Measurements from ENCODE around the gene CYP3A5. TPM values are rescaled to one million over a fixed set of nuclear protein-coding genes. Genes with fewer than 3 reads are reported as not detected.

Gene CYP3A5
- total and polyA plus RNA-seq, 2 of the 8 experiments (the other 6 are each of a cell fraction or from before 2014, with no cell fraction given): 0.06 TPM; not detected in 1

GRCh38 chr7:99694201-99694911 is 14.6 kb upstream of the CYP3A5 start:
- DNase-seq (ENCODE audit: low read depth in 1 of 2, low spot score in 2 of 2) (no peak), FAIRE-seq (no peak)
- H3K4me3 ChIP-seq (ENCODE audit: extremely low read depth in 1 of 4, insufficient read depth in 2 of 4, low read depth in 3 of 4, low read length in 4 of 4): no peak overlapping the region
- H2BK5ac ChIP-seq (ENCODE audit: low read depth, low read length): no peak overlapping the region
- H3K79me1 ChIP-seq (ENCODE audit: low read depth, low read length): no peaks in the 10 kb centered on the region
- TF ChIP-seq RBBP5 (IDR thresholded peaks at IDR 0.05; ENCODE audit: borderline replicate concordance, low read depth, low read length): no peak
- TF ChIP-seq GTF2F1 (IDR thresholded peaks at IDR 0.05; ENCODE audit: borderline replicate concordance, low read depth, low read length): no peak
- no peak for TF ChIP-seq SIX5 (IDR thresholded peaks at IDR 0.05; ENCODE audit: low read depth, low read length)
- H3K27ac ChIP-seq (ENCODE audit: low read depth, low read length): no peak overlapping the region
- no peak overlapping the region; a peak in 1 of 4 replicates for H3K4me2 ChIP-seq (ENCODE audit: insufficient read depth in 1 of 2, low read depth in 2 of 2, low read length in 2 of 2)
- POLR2A ChIA-PET (ENCODE audit: partially characterized antibody): interaction anchor here (0.6 to 1.2 kb wide), 4 partner anchors 13 to 967 kb away, joined by 3 to 4 read pairs (median 3); partner anchors contain the start of gene ZNF655
- no peak overlapping the region for H3K4ac ChIP-seq (replicated peaks; ENCODE audit: insufficient read length, low read depth, low read length)
- H2BK20ac ChIP-seq (ENCODE audit: low read length): no peak overlapping the region
- H3K23ac ChIP-seq (ENCODE audit: insufficient read length): no peak overlapping the region
- H3K18ac ChIP-seq (ENCODE audit: extremely low read depth, low read length): no peak overlapping the region
- no peak overlapping the region for H4K5ac ChIP-seq (ENCODE audit: insufficient read length, low read depth, low read length)
- no peak overlapping the region for H2BK120ac ChIP-seq (replicated peaks; ENCODE audit: low read depth, low read length)
- no peaks in the 10 kb centered on the region for H3K23me2 ChIP-seq (ENCODE audit: low read depth, low read length)
- H3K27me3 ChIP-seq (replicated peaks in 1 of 4; ENCODE audit: control insufficient read depth in 3 of 4, extremely low read depth in 1 of 4, insufficient read depth in 3 of 4, low read length in 3 of 4): no peaks in the 10 kb centered on the region
- H4K8ac ChIP-seq (ENCODE audit: extremely low read depth, insufficient read depth, low read length): no peak overlapping the region
- H3K79me2 ChIP-seq (ENCODE audit: control insufficient read depth in 1 of 2, insufficient read depth in 2 of 2, low read length in 2 of 2): no peaks in the 10 kb centered on the region
- H4K91ac ChIP-seq (replicated peaks; ENCODE audit: insufficient read length, low read length): no peak overlapping the region
- H4K20me1 ChIP-seq (replicated peaks in 1 of 2; ENCODE audit: control insufficient read depth in 1 of 2, insufficient read depth in 2 of 2, low read length in 2 of 2): no peaks in the 10 kb centered on the region
- CTCF ChIA-PET (ENCODE audit: partially characterized antibody): interaction anchor here (1.1 kb wide), 1 partner anchor 117 kb away, joined by 3 read pairs; no protein-coding TSS in a partner anchor
- H3K4me1 ChIP-seq (replicated peaks in 1 of 4; ENCODE audit: control insufficient read depth in 3 of 4, insufficient read depth in 4 of 4, low read length in 3 of 4): peaks cover 0 to 10% (median 0%) of the 10 kb centered on the region in 4 experiments; a peak in 3 of 7 replicates
- WGBS, 2 experiments (ENCODE audit: extremely low coverage in 1 of 2, insufficient coverage in 1 of 2, insufficient read length in 1 of 2, insufficient replicate concordance in 2 of 2, low coverage in 1 of 2, low lambda C conversion rate in 2 of 2, missing lambda C conversion rate in 1 of 2): 93% methylated on average over 5 of the region's 5 CpGs; no CpG with 5 or more reads in 1 of the 2 experiments
- no peak overlapping the region for H2BK12ac ChIP-seq (ENCODE audit: low read depth, low read length)
- no peak overlapping the region for H2AK5ac ChIP-seq (ENCODE audit: low read depth, low read length)
- no peak overlapping the region for H3K9ac ChIP-seq (replicated peaks in 1 of 4; ENCODE audit: extremely low read depth in 1 of 4, low read depth in 3 of 4, low read length in 3 of 4)
- H3K36me3 ChIP-seq (ENCODE audit: control insufficient read depth in 2 of 4, insufficient read depth in 4 of 4, low read length in 3 of 4): no peaks in the 10 kb centered on the region
- H3K14ac ChIP-seq (ENCODE audit: insufficient read length): no peak overlapping the region
- H3K9me3 ChIP-seq (ENCODE audit: insufficient read depth in 2 of 2, low read depth in 1 of 2, low read length in 1 of 2): no peaks in the 10 kb centered on the region
- H2BK15ac ChIP-seq (ENCODE audit: low read length): no peak overlapping the region; the same call in 1 of the 2 replicates
- H2AFZ ChIP-seq (ENCODE audit: low read length): no peak overlapping the region
- no peak overlapping the region for H3K56ac ChIP-seq (replicated peaks; ENCODE audit: insufficient read length, low read depth, low read length)

All from H1 (cell line).